ELF-1 (cell line): ENCODE measurements around the gene DCST1.
A peak's percentile ranks its signal among the peaks of the same experiment; 100 is the strongest.

ENCODE experiments used
- DNase-seq: peaks from one replicate; pipeline ENCODE4 v3.0.0-alpha.2; 2016; ENCODE audit warnings: low read depth, low spot score

DCST1 gene

GRCh38 chr1:155086128-155086741 lies 52.6 kb downstream of the DCST1 start:
- peak; percentile 96 for DNase-seq

DNA sequence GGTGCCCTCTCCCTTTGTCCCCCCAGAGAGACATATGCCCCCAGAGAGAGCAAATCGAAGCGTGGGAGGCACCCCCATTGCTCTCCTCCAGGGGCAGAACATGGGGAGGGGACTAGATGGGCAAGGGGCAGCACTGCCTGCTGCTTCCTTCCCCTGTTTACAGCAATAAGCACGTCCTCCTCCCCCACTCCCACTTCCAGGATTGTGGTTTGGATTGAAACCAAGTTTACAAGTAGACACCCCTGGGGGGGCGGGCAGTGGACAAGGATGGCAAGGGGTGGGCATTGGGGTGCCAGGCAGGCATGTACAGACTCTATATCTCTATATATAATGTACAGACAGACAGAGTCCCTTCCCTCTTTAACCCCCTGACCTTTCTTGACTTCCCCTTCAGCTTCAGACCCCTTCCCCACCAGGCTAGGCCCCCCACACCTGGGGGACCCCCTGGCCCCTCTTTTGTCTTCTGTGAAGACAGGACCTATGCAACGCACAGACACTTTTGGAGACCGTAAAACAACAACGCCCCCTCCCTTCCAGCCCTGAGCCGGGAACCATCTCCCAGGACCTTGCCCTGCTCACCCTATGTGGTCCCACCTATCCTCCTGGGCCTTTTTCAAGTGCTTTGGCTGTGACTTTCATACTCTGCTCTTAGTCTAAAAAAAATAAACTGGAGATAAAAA lies 53.4 kb downstream of the DCST1 start:
- peak; percentile 51 for DNase-seq

DNA sequence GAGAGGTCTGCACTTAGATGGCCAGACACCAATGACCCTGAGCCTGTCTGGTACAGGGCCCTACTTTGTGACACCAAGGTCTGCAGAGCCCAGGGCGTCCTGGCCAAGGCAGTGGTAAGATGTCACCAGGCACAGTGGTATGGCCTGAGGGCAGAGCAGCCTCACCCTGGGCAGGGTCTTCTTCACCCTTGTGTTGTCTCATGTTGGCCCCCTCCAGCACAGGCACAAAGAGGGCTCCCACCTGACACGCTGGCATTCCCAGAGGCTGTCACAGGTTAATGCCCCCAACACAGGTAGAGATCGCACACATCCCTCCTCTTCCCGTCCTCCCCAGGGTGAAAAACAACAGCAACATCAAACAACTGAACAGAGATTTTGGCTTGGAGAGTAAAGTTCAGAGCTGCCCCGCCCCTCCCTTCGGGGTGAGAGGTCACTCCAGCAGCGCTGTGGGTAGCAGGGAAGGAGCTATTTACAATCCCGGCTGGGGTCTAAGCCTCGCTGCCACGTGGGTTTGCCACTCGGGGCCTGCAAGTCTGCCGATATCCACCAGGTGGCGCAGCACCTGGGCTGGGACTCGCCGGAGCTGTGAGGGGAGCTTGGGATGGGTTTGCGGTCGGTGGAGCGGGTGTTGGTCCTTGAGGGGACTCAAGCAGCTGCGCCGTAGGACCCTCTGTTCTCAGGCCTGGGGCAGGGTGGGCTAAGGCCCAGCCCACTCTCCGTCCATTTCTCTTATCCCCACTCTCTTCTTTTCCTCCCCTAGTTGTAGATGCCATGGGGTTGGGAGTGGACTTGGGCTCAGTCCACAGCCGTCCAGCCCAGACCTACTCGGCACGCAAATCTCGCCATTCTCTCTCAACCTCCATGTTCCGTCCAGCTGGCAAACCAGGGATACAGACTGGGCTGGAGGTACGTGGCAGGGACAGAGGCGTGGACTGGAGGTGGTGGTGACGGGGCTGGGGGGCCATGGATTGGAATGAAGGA lies 57.7 kb downstream of the DCST1 start:
- peak; percentile 95 for DNase-seq

GRCh38 chr1:155092131-155092530 lies 58.5 kb downstream of the DCST1 start:
- DNase-seq: no peak

DNA sequence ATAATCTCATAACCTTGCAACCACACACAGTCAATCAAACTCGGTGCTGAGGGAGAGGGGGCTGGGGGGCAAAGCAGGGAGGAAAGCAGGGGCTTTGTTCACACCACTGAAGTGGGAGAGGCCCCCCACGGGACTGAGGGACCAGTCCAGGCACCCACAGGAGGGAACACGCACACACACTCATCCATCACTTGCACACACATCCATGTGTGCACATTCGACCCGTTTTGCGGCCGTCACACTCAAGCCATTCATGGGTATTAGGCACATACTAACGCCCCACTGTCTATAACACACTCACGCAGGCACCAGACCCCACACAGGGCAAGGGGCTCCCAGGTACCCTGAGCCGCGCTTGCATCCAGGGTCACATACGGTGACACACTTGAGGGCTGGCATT lies 59.0 kb downstream of the DCST1 start:
- no peak for DNase-seq

GRCh38 chr1:155093911-155094621 lies 60.4 kb downstream of the DCST1 start:
- peak; percentile 67 for DNase-seq

DNA sequence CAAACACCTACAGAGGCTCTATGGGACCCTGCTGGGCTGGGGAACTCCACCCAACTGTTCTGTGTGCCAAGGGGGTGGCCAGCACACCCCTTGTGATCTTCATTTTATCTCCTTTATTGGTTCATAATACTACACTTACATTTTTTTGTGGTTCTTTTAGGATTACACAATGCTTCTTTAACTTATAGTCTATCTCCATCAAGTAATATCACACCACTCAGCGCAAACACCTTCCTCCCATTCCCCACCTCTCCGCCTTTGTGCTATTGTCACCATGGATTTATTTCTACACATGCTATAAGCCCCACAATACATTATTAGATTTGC lies 61.0 kb downstream of the DCST1 start:
- DNase-seq: no peak

DNA sequence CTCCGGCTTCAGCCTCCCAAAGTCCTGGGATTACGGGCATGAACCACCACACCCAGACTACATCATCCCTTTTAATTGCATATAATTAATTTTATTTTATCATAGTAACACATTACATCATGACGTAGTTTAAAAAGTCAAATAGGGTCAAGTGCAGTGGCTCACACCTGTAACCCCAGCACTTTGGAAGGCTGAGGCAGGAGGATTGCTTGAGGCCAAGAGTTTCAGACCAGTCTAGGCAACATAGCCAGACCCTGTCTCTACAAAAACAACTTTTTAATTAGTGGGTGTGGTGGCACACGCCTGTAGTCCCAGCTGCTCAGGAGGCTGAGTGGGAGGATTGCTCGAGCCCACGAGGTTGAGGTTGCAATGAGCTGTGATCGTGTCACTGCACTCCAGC lies 65.7 kb downstream of the DCST1 start:
- no peak for DNase-seq
